SK-N-SH (cell line): ENCODE measurements around the gene IPO8. TPM values are rescaled to one million over a fixed set of nuclear protein-coding genes. Genes with fewer than 3 reads are reported as not detected.

Experiments used
- CTCF ChIA-PET: fragments of 300-600, 350-600 bp; formaldehyde crosslinking; extraction: SDS; loops from one replicate; lab custom pipeline; 2021; lab: Yijun Ruan, JAX
- POLR2A ChIA-PET: fragments of 350-600 bp; sonication (Branson Sonifier 250); formaldehyde crosslinking; extraction: SDS; loops from one replicate; lab custom pipeline; 2020; ENCODE audit warnings: antibody characterized with exemption, inconsistent platforms; lab: Yijun Ruan, JAX
- DNase-seq: peaks from one replicate; pipeline ENCODE4 v3.0.0; 2012
- H2AFZ ChIP-seq: fragments of 200-600 bp; sonication (generic); 2 replicates; pipeline ENCODE4 v1.8.1; 2016; ENCODE audit warnings: antibody characterized with exemption, mild to moderate bottlenecking, low read depth
- H3F3A ChIP-seq: fragments of 200-600 bp; sonication (generic); replicated peaks from 2 replicates; pipeline ENCODE3; 2016; ENCODE audit warnings: antibody characterized with exemption, mild to moderate bottlenecking; ENCODE audit not compliant: insufficient read depth
- H3K27ac ChIP-seq, 2 experiments: fragments of 200-500 bp in 1 of 2; fragments of 200-600 bp in 1 of 2; sonication (Bioruptor generic) in 1 of 2; sonication (generic), shearing (Covaris generic) in 1 of 2; 2 replicates each; pipeline versions ENCODE4 v1.5.1 to v1.6.1; 2014 to 2016; ENCODE audit warnings: low read depth in 2 of 2, inconsistent platforms in 1 of 2, low read length in 1 of 2, mild to moderate bottlenecking in 1 of 2, mixed read lengths in 1 of 2
- H3K27me3 ChIP-seq: fragments of 200-600 bp; sonication (generic), shearing (Covaris generic); 2 replicates; pipeline ENCODE4 v1.6.1; 2016; ENCODE audit warnings: mixed run types; ENCODE audit not compliant: insufficient read depth
- H3K36me3 ChIP-seq, 2 experiments: fragments of 200-500 bp in 1 of 2; fragments of 200-600 bp in 1 of 2; sonication (Bioruptor generic) in 1 of 2; sonication (generic) in 1 of 2; replicated peaks in 1 of 2; 2 replicates each; pipeline versions ENCODE3 to v1.5.1; 2014 to 2016; ENCODE audit warnings: low read length in 1 of 2, mild to moderate bottlenecking in 1 of 2; ENCODE audit not compliant: insufficient read depth in 2 of 2, control insufficient read depth in 1 of 2
- H3K4me1 ChIP-seq, 2 experiments: fragments of 200-500 bp in 1 of 2; fragments of 200-600 bp in 1 of 2; sonication (Bioruptor generic) in 1 of 2; sonication (generic), shearing (Covaris generic) in 1 of 2; 2 replicates each; pipeline versions ENCODE4 v1.5.1 to v1.6.1; 2014 to 2016; ENCODE audit warnings: low read depth in 1 of 2, low read length in 1 of 2, mixed run types in 1 of 2; ENCODE audit not compliant: insufficient read depth in 2 of 2, control insufficient read depth in 1 of 2
- H3K4me2 ChIP-seq: fragments of 200-600 bp; sonication (generic), shearing (Covaris generic); 2 replicates; pipeline ENCODE4 v1.6.1; 2017; ENCODE audit warnings: mixed run types
- H3K4me3 ChIP-seq, 2 experiments: fragments of 200-500 bp in 1 of 2; fragments of 200-600 bp in 1 of 2; sonication (Bioruptor generic) in 1 of 2; sonication (generic), shearing (Covaris generic) in 1 of 2; 2 replicates each; pipeline versions ENCODE4 v1.5.1 to v1.8.1; 2014 to 2016; ENCODE audit warnings: low read depth in 2 of 2, inconsistent platforms in 1 of 2, low read length in 1 of 2, mild to moderate bottlenecking in 1 of 2, mixed read lengths in 1 of 2, moderate library complexity in 1 of 2
- H3K79me2 ChIP-seq: fragments of 200-600 bp; sonication (generic); 2 replicates; pipeline ENCODE4 v1.8.1; 2017; ENCODE audit warnings: mild to moderate bottlenecking; ENCODE audit not compliant: insufficient read depth
- H3K9ac ChIP-seq: fragments of 200-600 bp; sonication (generic); 2 replicates; pipeline ENCODE4 v1.6.1; 2017; ENCODE audit warnings: mixed run types
- H3K9me2 ChIP-seq: fragments of 200-600 bp; sonication (generic); 2 replicates; pipeline ENCODE4 v1.6.1; 2017; ENCODE audit warnings: mixed run types
- H3K9me3 ChIP-seq: fragments of 200-600 bp; sonication (generic); 2 replicates; pipeline ENCODE4 v1.6.1; 2017; ENCODE audit warnings: mixed run types, mild to moderate bottlenecking, moderate library complexity
- H4K20me1 ChIP-seq: fragments of 200-600 bp; sonication (generic); 2 replicates; pipeline ENCODE4 v1.6.1; 2017; ENCODE audit warnings: mild to moderate bottlenecking, mixed run types; ENCODE audit not compliant: insufficient read depth
- CHD2 ChIP-seq: fragments of 150-350 bp; IDR thresholded peaks from 2 replicates; pipeline ENCODE4 v1.6.1; 2018; ENCODE audit warnings: low read length; ENCODE audit not compliant: partially characterized antibody
- ELF1 ChIP-seq: IDR thresholded peaks from 2 replicates; pipeline ENCODE4 v1.4.0; 2012
- EP300 ChIP-seq, 2 experiments: IDR thresholded peaks; 2 replicates each; pipeline versions ENCODE4 v1.4.0 to v1.6.1; 2012; ENCODE audit warnings: borderline replicate concordance in 1 of 2, low read depth in 1 of 2, low read length in 1 of 2
- EZH2phosphoT487 ChIP-seq: fragments of 200-600 bp; sonication (generic); IDR thresholded peaks from 2 replicates; pipeline ENCODE4 v1.6.1; 2017; ENCODE audit warnings: low read depth, mixed run types, mild to moderate bottlenecking, antibody characterized with exemption, moderate library complexity, borderline replicate concordance
- FOSL2 ChIP-seq: IDR thresholded peaks from 2 replicates; pipeline ENCODE4 v1.4.0; 2012; ENCODE audit warnings: low read depth, mild to moderate bottlenecking, moderate library complexity, borderline replicate concordance
- FOXM1 ChIP-seq: IDR thresholded peaks from 2 replicates; pipeline ENCODE4 v1.4.0; 2012; ENCODE audit warnings: low read depth, mild to moderate bottlenecking
- MXI1 ChIP-seq: IDR thresholded peaks from 2 replicates; pipeline ENCODE4 v1.6.1; 2012; ENCODE audit warnings: mild to moderate bottlenecking, low read depth, low read length, improper control_type of control experiment
- NFIC ChIP-seq: IDR thresholded peaks from 2 replicates; pipeline ENCODE4 v1.4.0; 2012; ENCODE audit warnings: borderline replicate concordance
- NRF1 ChIP-seq: IDR thresholded peaks from 2 replicates; pipeline ENCODE4 v1.6.1; 2012; ENCODE audit warnings: low read depth, mild to moderate bottlenecking, low read length
- PBX3 ChIP-seq: IDR thresholded peaks from 2 replicates; pipeline ENCODE4; 2012
- POLR2AphosphoS5 ChIP-seq: IDR thresholded peaks from 2 replicates; pipeline ENCODE4 v1.6.1; 2012; ENCODE audit warnings: low read depth, low read length
- RCOR1 ChIP-seq: fragments of 150-350 bp; IDR thresholded peaks from 2 replicates; pipeline ENCODE4 v1.6.1; 2017; ENCODE audit warnings: antibody characterized with exemption, low read length
- REST ChIP-seq: IDR thresholded peaks from 2 replicates; pipeline ENCODE4 v1.6.1; 2012; ENCODE audit warnings: mild to moderate bottlenecking, low read depth, low read length, moderate library complexity
- RXRA ChIP-seq: IDR thresholded peaks from 2 replicates; pipeline ENCODE4 v1.4.0; 2012; ENCODE audit warnings: low read depth, mild to moderate bottlenecking, borderline replicate concordance
- SMC3 ChIP-seq: IDR thresholded peaks from 2 replicates; pipeline ENCODE4 v1.6.1; 2012; ENCODE audit warnings: low read depth, low read length, improper control_type of control experiment
- TAF1 ChIP-seq: IDR thresholded peaks from 2 replicates; pipeline ENCODE4 v1.6.1; 2012; ENCODE audit warnings: low read depth, mild to moderate bottlenecking, low read length, moderate library complexity, borderline replicate concordance
- USF2 ChIP-seq: fragments of 150-350 bp; IDR thresholded peaks from 2 replicates; pipeline ENCODE4 v1.6.1; 2017; ENCODE audit warnings: antibody characterized with exemption, low read length, low read depth, borderline replicate concordance
- YY1 ChIP-seq: IDR thresholded peaks from 2 replicates; pipeline ENCODE4 v1.4.0; 2012; ENCODE audit warnings: low read depth, mild to moderate bottlenecking
- WGBS: methylation state at CpG from one replicate; pipeline ENCODE4 v1.1.6; 2017; ENCODE audit warnings: low lambda C conversion rate; 5-methylcytosine and 5-hydroxymethylcytosine counted together
- polyA plus RNA-seq, 3 experiments: library from polyadenylated mRNA; depleted of rRNA; stranded (reverse); fragments of >200 nt; gene quantifications; 2 replicates each; pipeline ENCODE4 v1.2.3, GENCODE V29; 2012
- TF ChIP-seq, protein P1 (sequence below): IDR thresholded peaks from 2 replicates; pipeline ENCODE4 v1.4.0; 2012; ENCODE audit warnings: low read depth, borderline replicate concordance

The IPO8 gene
- polyA plus RNA-seq, 1 of the 3 experiments (the other 2 are of a cell fraction) = 5.8 TPM

DNA sequence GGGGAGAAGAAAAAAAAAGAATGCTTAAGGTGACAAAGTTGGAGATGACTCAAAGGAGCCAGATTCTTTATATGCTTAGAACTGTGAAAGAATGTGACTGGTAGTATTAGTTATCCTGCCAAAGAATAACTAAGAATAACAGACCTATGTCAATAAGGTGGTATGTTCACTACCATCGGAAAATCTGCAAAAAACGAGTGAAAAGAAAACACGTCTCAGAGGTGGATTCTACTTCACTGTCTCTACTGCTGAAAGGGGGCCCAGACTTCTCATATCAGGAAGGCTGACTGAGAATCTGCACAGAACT, 64.7 kb downstream of the IPO8 start:
- no peak overlapping the region for H3K4me3 ChIP-seq
- H3K9me3 ChIP-seq = no peaks in the 10 kb centered on the region
- POLR2A ChIA-PET = no interaction called here
- no peak overlapping the region for H3K27ac ChIP-seq
- peaks cover 38 to 74% of the 10 kb centered on the region in 2 experiments for H3K36me3 ChIP-seq
- H4K20me1 ChIP-seq = no peaks in the 10 kb centered on the region
- H3K4me2 ChIP-seq = no peak overlapping the region
- no peaks in the 10 kb centered on the region for H3K27me3 ChIP-seq
- H3K9ac ChIP-seq = no peak overlapping the region
- WGBS = 98% methylated on average over 3 of the region's 3 CpGs
- no peak for TF ChIP-seq YY1
- no peak for TF ChIP-seq FOXM1
- TF ChIP-seq PBX3 = no peak
- TF ChIP-seq EP300 (IDR thresholded peaks at IDR 0.05; ENCODE audit: borderline replicate concordance in 1 of 2, low read depth in 1 of 2, low read length in 1 of 2) = no peak
- TF ChIP-seq CHD2 = no peak
- TF ChIP-seq RXRA = no peak
- TF ChIP-seq USF2 = no peak
- no peak for TF ChIP-seq RCOR1
- no peak for TF ChIP-seq POLR2AphosphoS5
- TF ChIP-seq, protein P1, sequence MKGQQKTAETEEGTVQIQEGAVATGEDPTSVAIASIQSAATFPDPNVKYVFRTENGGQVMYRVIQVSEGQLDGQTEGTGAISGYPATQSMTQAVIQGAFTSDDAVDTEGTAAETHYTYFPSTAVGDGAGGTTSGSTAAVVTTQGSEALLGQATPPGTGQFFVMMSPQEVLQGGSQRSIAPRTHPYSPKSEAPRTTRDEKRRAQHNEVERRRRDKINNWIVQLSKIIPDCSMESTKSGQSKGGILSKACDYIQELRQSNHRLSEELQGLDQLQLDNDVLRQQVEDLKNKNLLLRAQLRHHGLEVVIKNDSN = no peak
- TF ChIP-seq ELF1 = no peak
- TF ChIP-seq EZH2phosphoT487 = no peak
- TF ChIP-seq NRF1 = no peak
- no peak for TF ChIP-seq SMC3
- TF ChIP-seq NFIC = no peak
- TF ChIP-seq REST = no peak
- no peak for TF ChIP-seq MXI1
- no peak for TF ChIP-seq FOSL2
- TF ChIP-seq TAF1 = no peak
- TF ChIP-seq, all 33 proteins: peak for 0
- H2AFZ ChIP-seq = no peak overlapping the region
- CTCF ChIA-PET = no interaction called here
- H3K4me1 ChIP-seq = no peaks in the 10 kb centered on the region
- no peaks in the 10 kb centered on the region for H3F3A ChIP-seq
- no peaks in the 10 kb centered on the region for H3K79me2 ChIP-seq
- no peaks in the 10 kb centered on the region for H3K9me2 ChIP-seq
- DNase-seq = no peak
